ENCODE results near the gene ZCCHC4. TPM values are rescaled to one million over a fixed set of nuclear protein-coding genes. Genes with fewer than 3 reads are reported as not detected.
A peak's percentile ranks its signal among the peaks of the same experiment; 100 is the strongest.

ZCCHC4 gene
- total RNA-seq, 4 donors from 2014 or later, result 14.7 to 55.3 (median 19.8) TPM

- Histone ChIP-seq H3K4me3 (no peak overlapping the region), H3K36me3 (no peaks in the 10 kb centered on the region), H3K27me3 (no peaks in the 10 kb centered on the region), H3K27ac (peak overlapping the region in 1 of 4 donors; percentile 43), H3K4me1 (peaks cover 0 to 7% (median 2%) of the 10 kb centered on the region in 4 donors), H3K9me3 (no peaks in the 10 kb centered on the region)
- no peak for DNase-seq
- TF ChIP-seq CTCF (IDR thresholded peaks at IDR 0.05) (no peak), POLR2A (IDR thresholded peaks at IDR 0.05) (no peak)
Measured at GRCh38 chr4:25310066-25310802, 2.3 kb upstream of the ZCCHC4 start.

GRCh38 chr4:25310803-25311166 lies 1.8 kb upstream of the ZCCHC4 start:
- no peaks in the 10 kb centered on the region for H3K9me3 ChIP-seq
- H3K27me3 ChIP-seq, result no peaks in the 10 kb centered on the region
- no peak for DNase-seq
- peaks cover 0 to 7% (median 2%) of the 10 kb centered on the region in 4 donors for H3K4me1 ChIP-seq
- H3K4me3 ChIP-seq, result no peak overlapping the region
- peaks cover 0 to 3% (median 0%) of the 10 kb centered on the region in 3 donors for H3K36me3 ChIP-seq
- no peak for TF ChIP-seq POLR2A (IDR thresholded peaks at IDR 0.05)
- no peak for TF ChIP-seq CTCF (IDR thresholded peaks at IDR 0.05)
- peak overlapping the region in 1 of 4 donors; percentile 8 for H3K27ac ChIP-seq

- Histone ChIP-seq H3K9me3 (no peaks in the 10 kb centered on the region), H3K27me3 (no peaks in the 10 kb centered on the region), H3K36me3 (peaks cover 0 to 7% (median 0%) of the 10 kb centered on the region in 3 donors), H3K27ac (peak overlapping the region; percentile 69 to 85 (median 80)), H3K4me1 (peaks cover 0 to 7% (median 2%) of the 10 kb centered on the region in 4 donors), H3K4me3 (peak overlapping the region; percentile 60 to 78 (median 73))
- no peak for TF ChIP-seq POLR2A (IDR thresholded peaks at IDR 0.05)
- TF ChIP-seq CTCF (IDR thresholded peaks at IDR 0.05), result no peak
- no peak for DNase-seq
Measured at GRCh38 chr4:25313201-25313895, 774 bp downstream of the ZCCHC4 start.

DNA sequence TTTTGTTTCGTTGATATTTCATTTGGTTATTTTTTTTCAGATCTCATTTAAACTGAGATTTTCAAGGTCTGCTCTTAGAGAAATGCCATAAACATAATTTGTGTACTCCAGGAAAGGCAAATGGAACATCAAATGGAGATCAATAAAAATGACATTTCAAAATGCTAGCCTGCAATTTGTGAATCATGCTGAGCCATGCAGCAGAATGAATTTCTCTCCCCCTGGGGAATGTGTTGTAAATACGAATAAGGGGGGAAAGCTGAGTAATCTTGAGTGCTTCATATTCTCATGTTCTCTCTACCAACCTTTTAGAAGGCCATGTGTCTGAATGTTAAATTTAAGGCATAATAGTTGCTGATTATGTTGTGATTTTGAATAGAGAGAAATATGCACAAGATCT lies 7.8 kb downstream of the ZCCHC4 start:
- H3K9me3 ChIP-seq, result no peaks in the 10 kb centered on the region
- H3K27me3 ChIP-seq, result no peaks in the 10 kb centered on the region
- no peaks in the 10 kb centered on the region for H3K4me1 ChIP-seq
- H3K27ac ChIP-seq, result no peak overlapping the region
- H3K4me3 ChIP-seq, result no peak overlapping the region
- no peak for TF ChIP-seq CTCF (IDR thresholded peaks at IDR 0.05)
- TF ChIP-seq POLR2A (IDR thresholded peaks at IDR 0.05), result no peak
- H3K36me3 ChIP-seq, result peaks cover 0 to 17% (median 0%) of the 10 kb centered on the region in 3 donors
- no peak for DNase-seq

DNA sequence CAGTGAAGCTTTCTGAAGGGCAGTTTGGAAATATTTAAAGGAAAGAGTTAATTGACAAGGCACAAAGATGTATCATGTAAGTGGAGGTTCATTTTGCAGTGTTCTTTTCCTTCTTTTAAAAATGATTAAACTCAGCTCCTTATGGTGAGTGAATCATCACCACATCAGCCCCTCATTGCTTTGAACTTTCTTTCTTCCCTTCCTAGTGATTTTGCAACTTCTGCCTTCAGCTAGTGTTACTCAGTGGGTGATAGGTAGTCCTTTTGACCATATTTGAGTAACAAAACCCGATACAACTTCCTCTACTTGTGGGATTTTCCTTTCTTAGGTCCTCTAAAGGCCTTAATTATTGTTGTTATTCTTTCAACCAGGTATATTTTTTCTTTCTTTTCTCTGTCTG lies 8.2 kb downstream of the ZCCHC4 start:
- TF ChIP-seq POLR2A (IDR thresholded peaks at IDR 0.05) (no peak), CTCF (IDR thresholded peaks at IDR 0.05) (no peak)
- Histone ChIP-seq H3K36me3 (peaks cover 0 to 15% (median 0%) of the 10 kb centered on the region in 3 donors), H3K4me3 (no peak overlapping the region), H3K9me3 (no peaks in the 10 kb centered on the region), H3K4me1 (no peaks in the 10 kb centered on the region), H3K27ac (no peak overlapping the region), H3K27me3 (no peaks in the 10 kb centered on the region)
- no peak for DNase-seq
